Activated CD4-positive, alpha-beta T cell treated with anti-CD3 and anti-CD28 coated beads for 4 hours (primary cell): ENCODE data around the gene KPNA6.
"Not testable (repeated sequence)": the region's sequence is repeated elsewhere in the genome, so short reads cannot be mapped to it uniquely, and the experiment has no call there.

Experiments used
- DNase-seq, 2 donors: peaks; one replicate each; pipeline ENCODE4 v3.0.0-alpha.2; 2020

Gene KPNA6

DNA sequence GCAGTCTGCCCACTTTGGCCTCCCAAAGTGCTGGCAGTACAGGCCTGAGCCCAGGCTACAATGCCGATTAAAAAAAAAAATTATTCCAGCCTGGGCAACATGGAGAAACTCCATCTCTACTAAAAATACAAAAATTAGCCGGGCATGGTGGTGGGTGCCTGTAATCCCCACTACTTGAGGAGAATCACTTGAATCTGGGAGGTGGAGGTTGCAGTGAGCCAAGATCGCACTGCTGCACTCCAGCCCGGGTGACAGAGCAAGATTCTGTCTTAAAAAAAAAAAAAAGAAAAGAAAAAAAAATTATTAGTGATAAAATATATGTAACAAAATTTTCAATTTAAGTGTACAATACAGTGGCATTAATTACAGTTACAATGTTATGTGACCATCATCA, 35.4 kb downstream of the KPNA6 start:
- not testable (repeated sequence) for DNase-seq

DNA sequence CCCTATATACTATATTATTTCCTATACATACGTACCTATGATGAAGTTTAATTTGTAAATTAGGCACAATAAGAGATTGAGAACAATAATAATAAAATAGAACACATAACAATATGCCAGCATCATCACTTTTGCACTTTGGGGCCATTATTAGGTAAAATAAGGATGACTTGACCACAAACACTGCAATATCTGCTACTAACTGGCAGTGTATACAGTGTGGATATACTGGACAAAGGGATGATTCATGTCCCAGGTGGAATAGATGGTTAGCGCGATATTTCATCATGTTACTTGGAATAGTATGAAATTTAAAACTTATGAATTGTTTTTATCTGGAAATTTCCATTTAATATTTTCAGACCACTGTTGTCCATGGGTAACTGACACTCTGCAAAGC, 36.2 kb downstream of the KPNA6 start:
- DNase-seq, result no peak

DNA sequence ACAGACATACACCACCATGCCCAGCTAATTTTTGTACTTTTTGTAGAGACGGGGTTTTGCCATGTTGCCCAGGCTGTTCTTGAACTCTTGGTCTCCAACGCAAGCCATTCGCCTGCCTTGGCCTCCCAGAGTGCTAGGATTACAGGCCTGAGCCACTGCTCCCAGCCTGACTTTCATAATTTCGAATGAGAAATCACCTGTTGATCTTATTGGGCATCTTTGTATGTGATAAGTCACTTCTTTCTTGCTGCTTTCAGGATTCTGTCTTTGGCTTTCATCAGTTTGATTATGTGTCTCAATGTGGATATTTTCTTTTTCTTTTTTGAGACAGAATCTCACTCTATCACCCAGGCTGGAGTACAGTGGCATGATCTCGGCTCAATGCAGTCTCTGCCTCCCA, 39.9 kb downstream of the KPNA6 start:
- DNase-seq, result not testable (repeated sequence)

DNA sequence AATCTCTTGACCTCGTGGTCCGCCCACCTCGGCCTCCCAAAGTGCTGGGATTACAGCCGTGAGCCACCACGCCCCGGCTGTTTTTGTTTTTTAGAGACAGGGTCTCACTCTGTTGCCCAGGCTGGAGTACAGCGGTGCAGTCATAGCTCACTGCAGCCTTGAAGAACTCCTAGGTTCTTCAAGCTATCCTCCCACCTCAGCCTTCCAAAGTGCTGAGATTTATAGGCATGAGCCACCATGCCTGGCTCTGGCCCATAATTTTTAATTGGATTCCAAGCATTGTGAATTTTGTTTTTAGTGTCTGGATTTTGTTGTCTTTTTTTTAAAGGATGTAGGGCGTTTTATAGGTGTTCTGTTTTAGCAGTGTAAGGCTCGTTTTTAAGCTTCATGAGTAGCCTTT, 43.0 kb downstream of the KPNA6 start:
- DNase-seq, result no peak

DNA sequence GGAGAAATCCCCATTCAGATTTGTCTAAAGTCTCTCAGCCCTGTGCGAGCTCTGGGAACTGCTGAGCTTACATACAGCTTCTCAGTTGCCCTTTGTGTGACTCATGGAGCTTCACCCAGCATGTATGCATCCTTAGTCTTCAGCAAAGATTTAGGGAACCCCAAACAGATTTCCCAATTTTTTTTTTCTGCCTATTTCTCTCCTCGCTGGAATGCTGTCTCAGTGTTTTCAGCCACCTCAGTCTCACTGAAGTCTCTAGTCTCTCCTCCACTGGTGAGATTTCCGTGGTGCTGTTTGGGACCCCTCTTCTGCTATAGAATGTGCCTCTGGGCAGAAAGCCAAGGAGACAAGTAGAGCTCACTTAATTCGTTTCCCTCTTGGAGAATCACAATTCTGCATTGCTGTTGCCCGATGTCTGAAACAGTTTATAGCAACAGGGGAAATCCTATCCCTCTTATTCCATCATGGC, 43.5 kb downstream of the KPNA6 start:
- DNase-seq, result no peak

DNA sequence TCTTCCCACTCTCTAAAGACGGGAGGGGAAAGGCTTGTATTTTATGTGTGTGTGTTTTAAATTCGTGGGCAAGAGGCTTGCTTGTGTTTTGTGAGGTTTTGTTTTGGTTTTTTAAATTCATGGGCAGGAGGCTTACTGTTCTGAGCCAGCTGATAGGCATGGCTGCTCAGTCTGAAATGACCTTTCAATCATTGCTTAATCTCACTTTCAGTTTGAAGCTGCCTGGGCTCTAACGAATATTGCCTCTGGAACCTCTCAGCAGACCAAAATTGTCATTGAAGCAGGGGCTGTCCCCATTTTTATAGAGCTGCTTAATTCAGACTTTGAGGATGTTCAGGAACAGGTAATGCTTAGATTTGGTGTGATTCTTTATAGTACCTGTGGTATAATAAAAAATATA, 51.3 kb downstream of the KPNA6 start:
- DNase-seq, result no peak

DNA sequence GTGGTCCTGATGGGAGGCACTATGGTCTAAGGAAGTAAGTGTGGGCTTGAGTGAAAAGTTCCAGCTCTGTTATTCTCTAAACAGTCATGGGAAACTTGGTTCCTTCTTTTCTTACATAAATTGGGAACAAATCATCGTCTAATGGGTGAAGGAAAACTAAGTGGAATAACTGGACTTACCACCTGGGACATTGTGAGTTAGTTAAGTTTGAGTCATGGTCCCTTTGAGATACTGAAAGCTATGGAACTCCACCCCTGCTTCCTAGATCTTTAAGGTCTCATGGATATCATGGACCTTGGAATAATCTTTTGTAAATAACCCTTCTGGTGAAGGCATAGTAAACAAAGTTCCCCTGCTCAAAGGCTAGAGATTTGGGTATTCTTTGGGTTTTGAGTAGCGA, 55.5 kb downstream of the KPNA6 start:
- no peak for DNase-seq

DNA sequence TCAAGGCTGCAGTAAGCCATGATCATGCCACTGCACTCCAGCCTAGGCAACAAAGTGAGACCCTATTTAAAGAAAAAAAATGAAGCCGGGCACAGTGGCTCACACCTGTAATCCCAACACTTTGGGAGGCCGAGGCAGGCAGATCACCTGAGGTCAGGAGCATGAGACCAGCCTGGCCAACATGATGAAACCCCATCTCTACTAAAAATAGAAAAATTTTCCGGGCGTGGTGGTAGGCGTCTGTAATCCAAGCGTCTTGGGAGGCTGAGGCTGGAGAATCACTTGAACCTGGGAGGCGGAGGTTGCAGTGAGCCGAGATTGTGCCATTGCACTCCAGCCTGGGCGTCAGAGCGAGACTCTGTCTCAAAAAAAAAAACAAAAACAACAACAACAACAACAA, 57.8 kb downstream of the KPNA6 start:
- not testable (repeated sequence) for DNase-seq

DNA sequence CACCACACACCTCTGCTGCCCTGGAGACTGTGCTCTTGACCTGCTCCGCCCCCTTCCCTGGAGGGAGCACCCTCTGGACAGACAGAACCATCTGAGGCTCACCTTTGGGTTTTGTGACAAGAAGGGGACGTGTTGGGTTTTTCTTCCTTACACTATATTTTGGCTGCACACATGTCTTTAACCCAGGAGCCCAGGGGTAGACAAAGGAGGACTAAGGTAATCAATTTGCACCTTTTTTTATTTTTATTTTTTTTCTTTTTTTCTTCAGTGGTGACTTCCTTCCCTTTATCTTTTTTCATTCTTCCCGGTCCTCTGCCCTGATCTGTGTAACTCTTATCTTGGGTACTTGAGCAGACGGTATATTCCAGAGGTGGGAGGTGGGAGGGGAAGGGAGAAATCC, 63.1 kb downstream of the KPNA6 start:
- no peak for DNase-seq

DNA sequence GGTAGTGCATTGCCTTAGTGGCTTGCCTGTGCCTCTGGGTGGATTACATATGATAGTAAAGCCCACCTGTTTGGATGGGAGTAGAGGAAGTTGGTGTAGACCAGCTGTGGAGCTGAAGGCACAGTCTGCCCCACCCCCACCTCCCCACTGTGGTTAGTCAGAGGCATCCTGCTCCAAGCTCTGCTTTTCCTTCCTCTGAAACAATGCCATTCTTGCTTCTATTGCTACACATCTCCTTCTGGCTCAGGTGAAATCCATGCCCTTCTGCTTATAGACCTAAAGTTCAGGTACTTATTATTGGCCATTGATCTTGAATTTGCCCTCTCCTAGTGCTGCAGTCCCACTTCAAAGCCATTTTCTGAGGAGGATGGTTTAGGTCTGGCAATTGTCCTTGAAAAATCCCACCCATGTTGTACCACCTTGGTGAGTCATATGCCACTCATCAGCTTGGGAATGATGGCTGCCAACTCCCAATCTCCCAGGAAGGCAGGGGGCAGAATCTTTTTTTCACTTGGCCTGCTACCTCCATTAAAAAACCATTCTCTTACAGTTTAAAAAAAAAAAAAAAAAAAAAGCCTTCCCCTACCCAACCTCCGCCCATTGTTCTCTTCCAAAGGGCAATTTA, 64.9 kb downstream of the KPNA6 start:
- DNase-seq, result no peak

DNA sequence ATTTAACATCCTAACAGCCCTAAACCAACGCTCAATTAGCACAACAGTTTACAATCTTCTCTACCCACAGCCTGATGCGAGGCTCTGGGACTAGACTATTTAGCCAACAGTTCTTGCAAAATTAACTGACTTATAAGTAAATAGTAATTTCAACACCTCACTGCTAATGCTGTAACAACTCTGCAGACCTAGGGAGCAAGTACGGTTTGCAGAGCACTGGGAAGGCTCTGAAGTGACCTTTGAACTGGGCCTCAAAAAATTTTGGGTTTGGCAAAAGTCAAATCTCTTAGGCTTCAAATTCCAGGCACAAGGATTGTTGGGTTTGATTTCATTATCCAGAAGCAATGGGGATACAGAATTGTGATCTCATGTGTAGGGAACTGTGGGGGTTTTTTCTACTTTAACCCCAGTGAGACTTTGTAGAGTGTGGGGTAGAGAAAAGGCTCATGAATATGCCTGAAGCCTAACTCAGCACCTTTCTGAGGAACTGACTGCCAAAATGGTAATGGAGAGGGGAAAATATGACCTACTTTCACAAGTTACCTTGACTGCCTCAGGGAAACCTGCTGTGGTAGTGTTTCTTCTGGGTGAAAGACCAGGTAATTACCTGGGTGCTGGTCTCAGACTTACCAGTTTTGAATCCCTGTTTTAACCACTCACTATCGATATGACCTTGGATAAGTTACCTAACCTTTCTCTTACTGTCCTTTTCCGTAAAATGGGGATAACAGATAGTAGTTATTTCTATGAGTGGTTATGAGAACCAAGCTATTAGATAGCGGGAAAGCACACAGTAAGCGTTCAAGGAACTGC, 70.7 kb downstream of the KPNA6 start:
- DNase-seq, result no peak

DNA sequence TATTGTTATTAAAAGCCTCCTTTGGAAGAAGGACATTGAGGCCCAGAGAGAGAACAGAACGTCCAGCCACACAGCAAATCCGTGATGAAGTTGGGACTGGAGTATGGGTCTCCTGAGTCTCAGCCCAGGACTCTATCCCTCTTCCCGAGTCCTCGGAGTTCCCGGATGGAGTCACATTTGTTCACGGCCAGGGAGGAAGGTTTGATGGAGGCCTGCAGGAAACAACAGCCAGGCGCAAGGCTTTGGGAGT, 71.3 kb downstream of the KPNA6 start:
- DNase-seq, result no peak

DNA sequence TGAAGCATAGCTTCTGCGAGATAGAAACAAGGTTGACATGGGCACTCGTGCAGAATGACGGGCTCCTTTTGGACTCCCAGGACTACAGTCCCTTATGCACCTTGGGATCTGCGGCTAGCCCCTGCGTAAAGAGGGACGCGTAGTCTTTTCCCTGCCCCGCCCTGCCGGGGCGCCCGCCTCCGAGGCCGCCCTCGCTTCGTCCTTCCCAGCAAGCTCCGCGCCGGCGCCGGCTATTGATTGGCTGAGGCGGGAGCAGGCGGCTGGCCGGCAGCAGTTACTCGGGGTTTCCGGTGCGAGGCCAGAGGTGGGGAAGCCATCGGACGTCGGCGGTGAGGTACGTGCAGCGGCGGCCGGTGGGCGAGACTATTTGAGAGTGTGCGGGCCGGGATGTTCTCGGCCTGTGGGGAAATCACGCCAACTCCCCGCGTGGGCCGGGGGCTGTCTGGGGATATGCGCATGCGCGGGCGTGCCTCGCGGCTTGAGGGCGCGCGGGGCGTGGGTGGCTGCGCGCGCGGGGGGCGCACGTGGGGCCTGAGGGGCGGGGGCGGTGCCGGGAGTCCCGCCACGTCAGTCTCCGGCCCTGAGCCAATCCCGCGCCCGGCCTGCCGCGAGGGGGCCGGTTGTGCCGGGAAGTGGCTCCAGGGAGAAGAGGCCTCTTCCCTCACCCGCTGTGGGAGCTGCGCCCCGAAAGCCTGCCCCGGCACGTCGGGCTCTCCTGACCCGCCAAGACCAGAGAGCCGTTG, 71.8 kb downstream of the KPNA6 start, which contains the start of gene TXLNA:
TSS of gene TXLNA (plus strand) at position 233 of the 743 bp plus-strand sequence. CDS start 671 bp downstream, outside the sequence.
- DNase-seq, result peak; percentile 89 to 92

DNA sequence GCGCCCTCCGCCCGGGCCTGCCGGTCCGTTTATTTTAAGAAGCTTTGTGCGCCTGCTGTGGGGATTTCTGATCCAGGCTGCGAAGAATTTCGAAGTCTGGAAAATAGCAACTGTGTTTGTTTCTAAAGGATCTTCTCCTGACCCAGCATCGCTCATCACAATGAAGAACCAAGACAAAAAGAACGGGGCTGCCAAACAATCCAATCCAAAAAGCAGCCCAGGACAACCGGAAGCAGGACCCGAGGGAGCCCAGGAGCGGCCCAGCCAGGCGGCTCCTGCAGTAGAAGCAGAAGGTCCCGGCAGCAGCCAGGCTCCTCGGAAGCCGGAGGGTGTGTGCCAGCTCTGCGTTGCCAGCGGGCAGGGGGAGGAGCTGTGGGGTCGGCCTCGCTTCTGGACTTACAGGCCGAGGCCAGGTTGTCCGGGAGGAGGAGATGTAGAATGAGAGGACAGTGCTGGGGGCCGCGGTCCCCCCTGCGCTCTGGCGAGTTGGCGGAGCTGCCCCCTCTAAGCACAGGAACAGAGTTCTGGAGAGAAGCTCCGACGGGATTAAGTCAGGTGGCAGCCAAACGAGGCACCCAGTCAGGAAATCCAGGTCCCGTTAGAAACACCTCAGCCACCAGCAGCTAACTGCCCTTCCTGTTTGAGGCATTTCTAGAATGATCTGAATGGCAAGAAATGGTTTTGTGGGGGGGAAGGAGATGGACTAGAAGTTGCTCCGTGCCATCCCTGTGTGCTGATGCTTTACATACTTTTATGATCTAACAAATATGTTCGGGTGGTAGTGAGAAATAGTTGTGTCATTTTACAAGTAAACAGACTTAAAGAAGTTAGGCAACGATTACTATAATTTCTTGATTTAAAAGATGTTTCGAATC, 72.6 kb downstream of the KPNA6 start:
- peak; percentile 16 to 17 for DNase-seq

DNA sequence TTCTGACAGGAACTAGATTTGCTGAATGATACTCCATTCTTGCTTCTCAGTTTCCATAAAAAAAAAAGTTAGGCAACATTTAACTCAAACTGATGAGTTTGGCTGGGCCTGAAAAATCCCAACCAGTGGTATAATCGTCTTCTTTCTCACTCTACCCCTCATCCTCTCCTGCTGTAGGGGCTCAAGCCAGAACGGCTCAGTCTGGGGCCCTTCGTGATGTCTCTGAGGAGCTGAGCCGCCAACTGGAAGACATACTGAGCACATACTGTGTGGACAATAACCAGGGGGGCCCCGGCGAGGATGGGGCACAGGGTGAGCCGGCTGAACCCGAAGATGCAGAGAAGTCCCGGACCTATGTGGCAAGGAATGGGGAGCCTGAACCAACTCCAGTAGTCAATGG, 73.2 kb downstream of the KPNA6 start:
- DNase-seq, result no peak

DNA sequence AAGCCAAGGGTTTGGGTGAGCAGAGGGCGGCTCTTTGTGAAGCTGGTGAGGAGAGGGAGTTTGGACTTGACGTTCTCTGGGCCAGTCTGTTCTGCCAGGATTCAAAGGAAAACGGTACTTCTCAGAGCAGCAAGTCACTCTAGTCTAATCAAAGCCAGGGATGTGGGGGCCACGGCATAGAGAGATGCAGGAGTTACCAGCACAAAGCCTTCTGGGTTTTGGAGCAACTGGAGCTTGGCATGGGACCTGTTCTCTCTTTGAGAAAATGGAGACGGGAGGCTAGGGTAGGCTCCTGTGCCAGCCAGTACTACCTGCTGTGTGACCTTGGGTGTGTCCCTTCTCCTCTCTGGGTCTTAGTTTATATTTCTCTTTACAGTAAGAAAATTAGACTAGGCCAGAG, 73.7 kb downstream of the KPNA6 start:
- DNase-seq, result no peak

DNA sequence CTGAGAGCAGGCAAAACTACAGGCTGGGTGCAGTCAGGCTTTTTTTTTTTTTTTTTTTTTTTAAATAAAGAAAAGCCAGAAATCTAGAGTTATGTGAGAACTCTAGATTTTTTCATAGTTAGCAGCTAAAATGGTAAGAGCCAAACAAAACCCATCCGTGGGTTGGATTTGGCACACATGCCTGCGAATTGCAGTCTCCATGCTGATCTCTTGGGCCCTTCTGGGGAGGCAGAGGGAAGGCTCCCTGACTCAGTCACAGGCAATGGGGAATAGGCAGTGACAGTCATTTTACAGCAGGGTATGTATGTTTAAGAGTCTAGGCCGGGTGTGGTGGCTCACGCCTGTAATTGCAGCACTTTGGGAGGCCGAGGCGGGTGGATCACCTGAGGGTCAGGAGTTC, 74.2 kb downstream of the KPNA6 start:
- DNase-seq, result no peak

DNA sequence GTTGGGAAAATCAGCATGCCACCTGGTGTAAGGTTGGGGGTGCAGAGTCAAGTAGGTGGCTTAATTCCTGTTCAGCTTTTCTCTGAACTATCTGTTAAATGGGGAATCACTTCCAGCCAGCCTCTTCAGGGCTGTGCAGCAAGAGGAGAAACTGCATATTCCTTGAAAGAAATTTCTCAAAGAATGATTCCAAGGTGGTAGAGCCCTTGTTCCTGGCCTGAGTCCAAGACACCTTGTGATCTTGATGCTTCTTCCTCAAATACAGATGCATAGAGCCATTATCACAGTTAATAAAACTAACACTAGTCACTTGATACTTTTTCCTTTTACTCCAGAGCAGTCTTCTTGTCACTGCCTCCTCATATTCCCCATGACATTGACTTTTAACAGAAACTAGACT, 76.8 kb downstream of the KPNA6 start:
- no peak for DNase-seq

DNA sequence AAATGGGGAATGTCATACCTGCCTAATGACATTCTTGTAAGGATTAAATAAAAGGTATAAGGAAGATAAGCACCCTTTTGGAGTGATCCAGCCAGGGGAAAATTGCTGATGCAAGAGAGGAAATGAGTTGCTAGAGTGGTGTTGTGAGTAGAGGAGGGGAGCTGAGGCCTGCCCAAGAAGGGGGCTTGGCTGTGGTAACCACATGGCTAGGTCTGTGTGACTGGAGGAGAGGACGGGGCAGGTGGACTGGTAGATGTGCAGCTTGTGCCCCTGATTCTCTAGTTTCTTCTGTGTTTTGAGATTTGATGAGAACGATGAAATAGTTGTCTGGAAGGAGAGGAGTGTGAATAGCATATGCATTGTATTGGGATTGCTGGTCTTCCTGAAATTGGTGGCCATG, 78.2 kb downstream of the KPNA6 start:
- DNase-seq, result no peak

DNA sequence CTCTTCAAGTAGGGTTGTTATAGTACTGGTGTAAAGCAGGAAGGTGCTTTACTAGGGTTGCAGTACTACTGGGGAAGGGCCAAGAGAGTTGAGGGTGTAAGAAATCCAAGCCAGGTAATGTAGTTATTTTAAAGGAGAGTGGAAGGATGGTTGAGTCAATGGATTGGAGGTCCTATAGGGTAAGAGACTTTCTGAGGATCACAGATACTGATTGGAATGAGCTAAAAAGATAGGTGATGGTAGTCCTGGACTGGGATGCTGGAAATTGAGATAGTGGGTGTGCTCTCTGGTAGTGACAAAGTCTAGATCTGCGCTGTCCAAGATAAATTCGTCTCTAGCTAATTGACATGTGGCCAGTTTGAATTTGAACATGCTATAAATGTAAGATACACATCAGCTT, 78.6 kb downstream of the KPNA6 start:
- DNase-seq, result no peak

DNA sequence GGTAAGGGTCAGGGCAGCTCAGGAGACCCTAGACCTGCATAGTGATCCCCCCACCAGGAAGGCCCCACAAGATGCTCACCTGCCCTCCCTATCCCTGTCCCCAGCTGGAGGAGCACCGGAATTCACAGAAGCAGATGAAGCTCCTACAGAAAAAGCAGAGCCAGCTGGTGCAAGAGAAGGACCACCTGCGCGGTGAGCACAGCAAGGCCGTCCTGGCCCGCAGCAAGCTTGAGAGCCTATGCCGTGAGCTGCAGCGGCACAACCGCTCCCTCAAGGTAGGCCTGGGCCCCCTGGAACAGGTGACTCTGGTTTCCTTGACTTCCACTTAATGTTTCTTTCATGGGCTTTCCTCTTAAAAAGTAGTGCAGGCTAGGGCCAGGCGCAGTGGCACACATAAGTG, 80.0 kb downstream of the KPNA6 start:
- no peak for DNase-seq

DNA sequence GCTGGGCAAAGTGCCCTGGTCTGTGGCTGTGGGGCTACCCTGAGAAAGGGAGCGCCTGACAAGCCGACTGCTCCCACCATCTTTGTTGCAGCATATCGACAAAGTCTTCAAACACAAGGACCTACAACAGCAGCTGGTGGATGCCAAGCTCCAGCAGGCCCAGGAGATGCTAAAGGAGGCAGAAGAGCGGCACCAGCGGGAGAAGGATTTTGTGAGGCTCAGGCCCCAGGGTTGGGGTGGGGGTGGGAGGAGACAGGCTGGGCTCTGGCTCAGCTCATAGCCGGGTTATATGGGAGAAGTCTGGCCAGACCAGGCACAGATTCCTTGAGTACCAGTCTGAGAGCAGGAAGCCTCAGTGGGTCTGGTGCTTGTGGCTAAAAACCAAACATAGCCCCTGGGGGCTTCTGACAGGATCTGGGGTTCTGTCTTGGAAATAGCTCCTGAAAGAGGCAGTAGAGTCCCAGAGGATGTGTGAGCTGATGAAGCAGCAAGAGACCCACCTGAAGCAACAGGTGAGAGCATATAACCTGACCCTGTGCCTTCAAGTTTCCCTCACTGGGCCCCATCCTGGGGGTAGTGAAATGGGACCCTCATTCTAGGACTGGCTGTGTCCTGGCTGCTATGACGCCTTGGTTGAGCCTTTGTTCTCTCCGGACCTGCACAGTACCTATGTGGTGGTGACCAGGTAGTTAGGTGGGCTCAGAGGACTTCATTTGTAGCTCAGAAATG, 84.5 kb downstream of the KPNA6 start:
- DNase-seq, result no peak
